GM19239 (cell line): ENCODE data around the gene CFAP74.

Experiments
- DNase-seq: peaks from one replicate; pipeline ENCODE4 v3.0.0; 2011; ENCODE audit warnings: low spot score; ENCODE audit not compliant: insufficient read length
- FAIRE-seq: peaks from 2 replicates; lab custom pipeline; 2011; peaks lifted over from hg19 to GRCh38; lab: Jason Lieb, UNC

Gene CFAP74, protein sequence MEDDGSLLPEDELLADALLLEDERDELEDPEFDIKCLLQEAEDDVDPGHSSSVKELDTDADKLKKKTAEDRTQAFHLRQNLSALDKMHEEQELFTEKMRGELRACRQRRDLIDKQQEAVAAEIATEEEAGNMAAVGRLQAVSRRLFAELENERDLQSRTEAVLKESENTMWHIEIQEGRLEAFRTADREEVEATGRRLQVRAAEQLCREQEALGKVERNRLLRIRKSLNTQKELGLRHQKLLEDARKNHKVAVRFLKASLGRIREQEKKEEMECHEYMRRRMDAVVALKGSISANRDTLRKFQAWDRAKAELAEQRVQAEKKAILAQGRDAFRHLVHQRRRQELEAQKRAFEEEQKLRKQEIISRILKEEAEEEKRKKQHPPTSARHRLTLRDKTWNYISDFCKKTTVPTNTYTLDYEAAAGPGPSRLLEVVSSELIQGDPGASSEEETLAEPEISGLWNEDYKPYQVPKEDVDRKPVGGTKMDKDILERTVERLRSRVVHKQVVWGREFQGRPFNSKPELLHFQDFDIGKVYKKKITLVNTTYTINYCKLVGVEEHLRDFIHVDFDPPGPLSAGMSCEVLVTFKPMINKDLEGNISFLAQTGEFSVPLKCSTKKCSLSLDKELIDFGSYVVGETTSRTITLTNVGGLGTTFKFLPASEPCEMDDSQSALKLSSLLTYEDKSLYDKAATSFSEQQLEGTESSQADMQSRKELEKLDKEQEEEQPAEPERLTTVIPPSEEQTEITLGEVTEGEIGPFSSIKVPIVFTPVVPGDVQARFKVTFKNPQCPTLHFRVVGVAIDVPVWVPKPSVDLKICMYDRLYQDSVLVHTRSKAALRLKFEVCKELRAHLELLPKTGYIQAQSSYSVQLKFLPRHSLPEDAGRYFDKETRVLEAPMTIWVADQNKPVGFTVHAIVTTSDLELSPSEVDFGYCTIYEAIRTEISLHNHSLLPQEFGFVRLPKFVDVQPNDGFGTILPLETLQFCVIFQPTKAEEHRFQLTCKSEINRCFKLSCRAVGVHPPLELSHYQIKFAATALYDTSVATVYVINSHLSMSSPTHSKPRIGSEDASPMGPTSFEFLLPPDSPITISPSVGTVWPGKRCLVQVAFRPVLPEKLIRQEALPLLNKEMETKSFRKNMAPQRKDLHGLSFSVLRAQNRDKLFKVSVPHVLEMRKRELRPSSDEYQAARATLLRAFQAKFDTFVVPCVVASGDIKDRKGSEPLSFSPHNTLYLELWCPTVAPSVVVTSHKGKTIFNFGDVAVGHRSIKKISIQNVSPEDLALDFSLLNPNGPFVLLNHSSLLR (N-terminal part only)

GRCh38 chr1:2003541-2004131 is at the start of gene CFAP74:
CFAP74 (minus strand) TSS chr1:2003786; CDS start chr1:1990956, 12,830 bp downstream.
- no peak for DNase-seq
- FAIRE-seq = no peak

DNA sequence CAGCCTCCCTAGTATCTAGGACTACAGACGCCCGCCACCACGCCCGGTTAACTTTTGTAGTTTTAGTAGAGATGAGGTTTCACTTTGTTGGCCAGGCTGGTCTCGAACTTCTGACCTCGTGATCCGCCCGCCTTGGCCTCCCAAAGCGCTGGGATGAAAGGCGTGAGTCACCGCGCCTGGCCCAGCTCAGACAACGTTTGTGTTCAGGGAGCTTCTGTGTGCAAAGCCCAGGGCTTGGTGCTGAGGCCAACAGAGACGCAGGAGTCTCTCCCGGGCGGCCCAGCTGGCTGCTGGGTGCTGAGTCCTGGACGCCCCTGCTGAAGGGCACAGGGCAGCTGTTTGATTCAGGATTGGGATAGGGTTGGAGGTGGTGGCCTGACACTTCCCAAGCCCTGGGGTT is 49.6 kb upstream of the CFAP74 start:
- no peak for DNase-seq
- FAIRE-seq = no peak

GRCh38 chr1:2052756-2053155 is 49.2 kb upstream of the CFAP74 start:
- no peak for FAIRE-seq

DNA sequence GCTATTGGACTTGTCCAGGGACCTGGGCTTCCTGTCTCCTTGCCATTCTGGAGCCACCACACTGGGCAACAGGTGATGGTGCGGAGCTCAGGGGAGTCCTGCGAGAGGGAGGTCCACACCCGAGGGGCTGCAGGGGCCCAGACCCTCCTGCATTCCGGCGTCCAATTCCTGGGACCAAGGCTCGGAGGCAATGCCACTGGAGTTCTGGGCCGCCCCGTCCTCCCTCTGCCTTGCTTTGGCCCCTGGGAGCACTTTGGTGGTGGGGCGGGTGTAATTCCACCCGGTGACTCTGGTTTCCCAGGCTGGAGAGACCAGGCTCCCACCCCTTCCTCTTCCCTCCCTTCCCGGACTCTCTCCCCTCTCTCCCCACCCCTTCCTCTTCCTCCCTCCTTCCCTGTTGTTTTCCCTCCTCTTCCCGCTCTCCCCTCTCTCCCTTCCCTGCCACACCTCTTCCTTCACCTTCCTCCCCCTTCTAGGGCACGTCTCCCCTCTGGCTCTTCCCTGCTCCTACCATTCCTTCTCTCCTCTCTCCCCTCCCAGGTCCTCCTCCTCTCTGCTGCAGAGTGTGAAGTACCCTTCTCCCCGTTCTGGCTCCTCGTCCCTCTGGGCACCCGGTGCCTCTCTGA is 48.6 kb upstream of the CFAP74 start:
- DNase-seq (no peak), FAIRE-seq (no peak)

More at GRCh38 chr1:2052756-2053155, 49.2 kb upstream of the CFAP74 start:
- no peak for DNase-seq

DNA sequence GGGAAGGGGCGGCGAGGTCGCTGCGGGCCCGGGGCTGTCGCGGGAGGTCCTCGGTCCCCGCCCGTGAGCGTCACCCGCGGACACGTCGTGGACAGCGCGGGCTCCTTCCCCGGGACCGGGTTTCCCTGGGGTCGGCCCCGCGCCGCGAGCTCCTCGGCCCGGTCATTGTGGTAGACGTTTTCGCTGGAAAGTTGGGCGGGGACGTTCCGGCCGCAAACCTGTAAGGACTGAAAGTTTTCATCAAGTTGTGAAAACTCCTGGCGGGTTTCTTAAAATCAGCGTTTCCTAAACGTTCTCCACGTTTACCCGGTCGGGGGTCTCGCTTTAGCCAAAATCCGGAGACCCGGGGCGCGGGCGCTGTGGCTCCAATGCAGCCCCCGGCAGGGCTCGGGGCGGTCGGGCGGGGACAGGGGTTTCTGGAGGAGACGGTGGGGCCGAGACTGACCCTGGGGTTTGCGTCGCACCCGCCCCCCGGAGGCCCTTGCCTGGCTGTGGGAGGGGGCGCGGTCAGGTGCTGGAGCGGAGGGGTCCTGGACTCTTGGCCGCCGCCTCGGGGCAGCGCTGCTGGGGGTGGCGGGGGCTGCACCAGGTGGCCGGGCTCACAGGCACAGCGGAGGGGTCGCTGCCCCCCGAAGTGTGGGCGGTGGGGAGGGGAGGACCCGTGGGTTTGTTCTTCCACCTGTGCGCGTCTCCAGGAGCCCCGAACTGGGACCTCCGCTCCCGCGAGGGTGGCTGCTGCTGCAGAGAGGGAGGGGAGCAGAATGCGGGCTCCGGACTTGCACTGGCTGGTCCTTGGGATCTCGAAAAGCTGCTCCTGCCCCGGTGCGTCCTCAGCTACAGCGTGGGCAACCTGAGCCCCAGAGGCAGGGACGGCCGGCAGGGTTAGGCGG is 47.5 kb upstream of the CFAP74 start:
- DNase-seq (no peak), FAIRE-seq (no peak)

- DNase-seq = no peak
- no peak for FAIRE-seq
Observed at GRCh38 chr1:2050461-2050792, 46.8 kb upstream of the CFAP74 start.

GRCh38 chr1:2049718-2050431 is 46.3 kb upstream of the CFAP74 start, which contains the start of gene PRKCZ:
PRKCZ (plus strand) TSS chr1:2050411; CDS start chr1:2050631, 220 bp downstream.
- no peak for FAIRE-seq
- DNase-seq = peak; percentile 69

DNA sequence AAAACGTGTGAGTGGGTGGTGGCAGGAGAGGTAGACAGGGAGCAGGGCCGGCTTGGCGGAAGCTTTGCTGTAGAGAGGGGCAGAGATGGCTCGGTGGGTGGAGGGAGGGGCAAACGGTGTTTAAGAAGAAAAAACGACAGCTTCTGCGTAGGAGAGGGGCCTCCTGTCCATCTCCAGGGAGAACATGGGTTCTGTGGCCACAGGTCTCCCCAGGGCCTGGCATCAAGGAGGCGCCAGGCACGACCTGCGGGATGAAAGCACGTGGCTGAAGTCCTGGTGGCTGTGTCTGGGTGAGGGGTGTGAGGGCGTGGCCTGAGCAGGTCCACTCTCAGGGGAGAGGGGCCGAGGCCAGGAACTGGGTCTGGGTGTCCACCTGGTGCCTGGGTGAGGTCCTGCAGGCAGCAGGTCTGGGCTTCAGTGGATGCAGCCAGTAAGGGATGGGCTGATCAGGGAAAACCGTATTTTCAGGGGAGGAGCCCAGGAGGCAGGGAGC is 45.7 kb upstream of the CFAP74 start:
- FAIRE-seq (no peak), DNase-seq (no peak)

- DNase-seq (no peak), FAIRE-seq (no peak)
Observed at GRCh38 chr1:2047749-2048729, 44.5 kb upstream of the CFAP74 start.

GRCh38 chr1:2046953-2047748 is 43.6 kb upstream of the CFAP74 start:
- no peak for DNase-seq
- no peak for FAIRE-seq

- FAIRE-seq = no peak
- peak; percentile 64 for DNase-seq
Observed at GRCh38 chr1:2046174-2046917, 42.8 kb upstream of the CFAP74 start.

GRCh38 chr1:2045468-2046173 is 42.0 kb upstream of the CFAP74 start:
- DNase-seq (no peak), FAIRE-seq (no peak)

- FAIRE-seq (no peak), DNase-seq (peak; percentile 78)
Observed at GRCh38 chr1:2044510-2045319, 41.1 kb upstream of the CFAP74 start.

DNA sequence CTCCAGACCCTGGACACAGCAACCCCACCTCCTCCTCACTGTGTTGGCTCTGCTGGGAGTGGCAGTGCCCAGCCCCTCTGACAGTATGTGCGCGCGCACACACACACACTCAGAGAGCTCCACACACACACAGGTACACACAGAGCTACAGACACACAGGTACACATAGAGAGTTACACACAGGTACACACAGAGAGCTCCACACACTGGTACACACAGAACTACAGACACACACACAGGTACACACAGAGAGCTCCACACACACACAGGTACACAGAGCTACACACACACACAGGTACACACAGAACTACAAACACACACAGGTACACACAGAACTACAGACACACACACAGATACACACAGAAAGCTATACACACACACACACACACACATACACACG is 40.3 kb upstream of the CFAP74 start:
- no peak for DNase-seq

More for the DNA sequence above, 40.3 kb upstream of the CFAP74 start:
- no peak for FAIRE-seq
